Panc1 (cell line): ENCODE measurements around the gene FN1. TPM values are rescaled to one million over a fixed set of nuclear protein-coding genes. Genes with fewer than 3 reads are reported as not detected.

ENCODE experiments used
- ATAC-seq: fragments of 200-7000 bp; cut with Tn5 transposase; 2 replicates; pipeline ENCODE4 v1.9.1; 2020; ENCODE audit warnings: mild to moderate bottlenecking, moderate library complexity
- BruUV-seq: library from RNA; stranded (reverse); fragments of 400-500 nt; replicated peaks from 2 replicates; lab custom pipeline; 2021; lab: Mats Ljungman, UMichigan
- CTCF ChIA-PET: fragments of 300-600 bp; sonication (Branson Sonifier 250); formaldehyde crosslinking; loops from one replicate; lab custom pipeline; 2022; ENCODE audit warnings: antibody characterized with exemption; lab: Charles Lee
- POLR2A ChIA-PET: fragments of 300-600 bp; sonication (Branson Sonifier 250); formaldehyde crosslinking; loops from one replicate; lab custom pipeline; 2022; ENCODE audit warnings: antibody characterized with exemption; lab: Charles Lee
- DNase-seq: peaks from one replicate; pipeline ENCODE4 v3.0.0-alpha.2; 2010; ENCODE audit warnings: low read depth, low spot score
- H3K27ac ChIP-seq: 2 replicates; pipeline ENCODE4 v1.5.1; 2011; ENCODE audit warnings: mild to moderate bottlenecking, low read length, inconsistent platforms
- H3K27me3 ChIP-seq: fragments of 200-500 bp; sonication (Bioruptor generic); 2 replicates; pipeline ENCODE4 v1.6.0; 2014; ENCODE audit warnings: low read length, inconsistent platforms; ENCODE audit not compliant: control insufficient read depth, insufficient read depth
- H3K36me3 ChIP-seq: fragments of 200-500 bp; sonication (Bioruptor generic); 2 replicates; pipeline ENCODE4 v1.5.1; 2014; ENCODE audit warnings: inconsistent platforms, mild to moderate bottlenecking, low read length, moderate library complexity; ENCODE audit not compliant: control insufficient read depth, insufficient read depth
- H3K4me1 ChIP-seq: 2 replicates; pipeline ENCODE4 v1.5.1; 2011; ENCODE audit warnings: inconsistent platforms, mild to moderate bottlenecking, low read length, moderate library complexity; ENCODE audit not compliant: control insufficient read depth, insufficient read depth
- H3K4me3 ChIP-seq, 2 experiments: 2 replicates each; pipeline ENCODE4 v1.5.1; 2011 to 2012; ENCODE audit warnings: low read depth in 2 of 2, low read length in 2 of 2, mild to moderate bottlenecking in 2 of 2, inconsistent platforms in 1 of 2, moderate library complexity in 1 of 2
- H3K9me3 ChIP-seq: fragments of 200-500 bp; sonication (Bioruptor generic); 2 replicates; pipeline ENCODE4 v1.5.1; 2014; ENCODE audit warnings: low read depth, mild to moderate bottlenecking, inconsistent platforms, low read length, moderate library complexity; ENCODE audit not compliant: control insufficient read depth, insufficient read depth
- CTCF ChIP-seq: fragments of 450-650 bp; IDR thresholded peaks from 2 replicates; pipeline ENCODE4 v1.5.1; 2017; ENCODE audit warnings: mild to moderate bottlenecking
- POLR2AphosphoS5 ChIP-seq: IDR thresholded peaks from 2 replicates; pipeline ENCODE4 v1.6.1; 2012; ENCODE audit warnings: mild to moderate bottlenecking, low read depth, low read length, moderate library complexity
- REST ChIP-seq, 2 experiments: IDR thresholded peaks; 2 replicates each; pipeline ENCODE4 v1.6.1; 2011 to 2012; ENCODE audit warnings: low read depth in 2 of 2, control low read depth in 1 of 2, low read length in 1 of 2, mild to moderate bottlenecking in 1 of 2, moderate library complexity in 1 of 2; ENCODE audit not compliant: insufficient read depth in 1 of 2
- SIN3A ChIP-seq: IDR thresholded peaks from 2 replicates; pipeline ENCODE4 v1.6.1; 2012; ENCODE audit warnings: low read depth, mild to moderate bottlenecking, low read length, moderate library complexity, borderline replicate concordance; ENCODE audit not compliant: insufficient read depth
- TCF7L2 ChIP-seq: IDR thresholded peaks from 2 replicates; pipeline ENCODE4 v1.6.1; 2011; ENCODE audit warnings: mild to moderate bottlenecking, low read depth, low read length, inconsistent platforms
- in situ Hi-C: cut with HindIII; loops from 2 replicates; pipeline ENCODE4 v1.10.0; 2016; ENCODE audit warnings: low sequenced_read_pairs, low pct_unique_long_range_greater_than_20kb
- intact Hi-C: fragments of 100-400 bp; cut with micrococcal nuclease; formaldehyde crosslinking; loops from one replicate; pipeline ENCODE4 v1.10.0; 2022; ENCODE audit not compliant: unreplicated experiment
- total RNA-seq: library from RNA; stranded (reverse); gene quantifications from one replicate; pipeline ENCODE4 v1.2.1, GENCODE V29; 2021; ENCODE audit not compliant: unreplicated experiment

The FN1 gene
- total RNA-seq, 1 experiment from 2014 or later, result 4.2 TPM

- no peaks in the 10 kb centered on the region for H3K9me3 ChIP-seq
- in situ Hi-C loops (no loop called here), intact Hi-C loops (no loop called here)
- no peak for ATAC-seq
- DNase-seq, result no peak
- no peak overlapping the region for H3K27ac ChIP-seq
- POLR2A ChIA-PET, result no interaction called here
- H3K27me3 ChIP-seq, result peaks cover 18% of the 10 kb centered on the region
- no peaks in the 10 kb centered on the region for H3K4me1 ChIP-seq
- H3K4me3 ChIP-seq, result no peak overlapping the region
- H3K36me3 ChIP-seq, result no peaks in the 10 kb centered on the region
- CTCF ChIA-PET, result interaction anchor here (0.6 to 0.7 kb wide), 3 partner anchors 149 to 392 kb away, joined by 5 to 9 read pairs (median 5); no protein-coding TSS in a partner anchor
- BruUV-seq, result no TSS peak
- TF ChIP-seq REST (IDR thresholded peaks at IDR 0.05; ENCODE audit: insufficient read depth in 1 of 2, low read depth in 2 of 2, low read length in 1 of 2) (no peak), CTCF (no peak), TCF7L2 (no peak), POLR2AphosphoS5 (no peak), SIN3A (no peak)
These were observed 6.5 kb upstream of the FN1 start for GRCh38 chr2:215442401-215442787.

DNA sequence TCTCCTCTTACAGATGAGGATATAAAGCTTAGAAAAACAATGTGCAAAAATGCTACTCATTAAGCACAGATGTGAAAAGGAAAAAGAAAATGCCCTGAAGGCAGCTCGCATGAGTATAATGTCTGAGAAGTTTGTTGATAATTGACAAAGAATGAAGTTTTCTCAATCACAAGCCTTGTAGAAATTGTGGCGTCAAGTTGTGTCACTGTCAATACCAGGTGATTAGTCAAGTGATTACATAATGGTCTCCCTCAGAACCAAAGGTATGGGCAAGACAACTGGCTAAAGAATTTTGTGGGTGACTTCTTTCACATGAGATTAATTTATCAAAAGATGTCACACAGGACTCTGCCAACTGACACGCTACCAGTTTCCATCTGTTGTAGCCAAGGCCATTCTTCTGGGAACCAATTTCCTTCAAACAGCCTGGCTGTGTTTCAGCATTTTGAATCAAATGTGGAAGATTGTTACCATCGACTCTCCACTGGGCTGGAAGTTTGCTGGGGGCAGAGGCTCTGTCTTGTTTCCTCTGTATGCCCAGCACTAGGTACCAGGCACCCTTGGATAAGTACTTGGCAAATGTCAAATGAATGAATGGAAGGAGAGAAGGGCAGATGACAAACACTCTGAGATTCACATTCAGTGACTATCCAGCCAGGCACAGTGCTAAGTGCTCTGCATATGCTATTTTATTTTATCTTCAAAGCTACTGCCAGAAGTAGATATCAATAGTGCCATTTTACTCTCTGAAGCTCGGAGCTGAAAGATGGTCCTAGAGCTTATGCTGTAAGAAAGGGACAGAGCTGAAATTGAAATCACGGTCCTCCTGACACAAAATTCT is 5.9 kb upstream of the FN1 start:
- in situ Hi-C loops (no loop called here), intact Hi-C loops (no loop called here)
- H3K9me3 ChIP-seq, result no peaks in the 10 kb centered on the region
- no peak for ATAC-seq
- no peaks in the 10 kb centered on the region for H3K36me3 ChIP-seq
- H3K27me3 ChIP-seq, result peaks cover 24% of the 10 kb centered on the region
- H3K27ac ChIP-seq, result no peak overlapping the region
- H3K4me1 ChIP-seq, result no peaks in the 10 kb centered on the region; the same call in 1 of the 2 replicates
- no peak overlapping the region for H3K4me3 ChIP-seq
- CTCF ChIA-PET, result interaction anchor here (0.7 kb wide), 2 partner anchors 148 to 181 kb away, joined by 5 read pairs; no protein-coding TSS in a partner anchor
- TF ChIP-seq TCF7L2, result no peak
- TF ChIP-seq POLR2AphosphoS5, result no peak
- TF ChIP-seq CTCF, result no peak
- no peak for TF ChIP-seq REST (IDR thresholded peaks at IDR 0.05; ENCODE audit: insufficient read depth in 1 of 2, low read depth in 2 of 2, low read length in 1 of 2)
- TF ChIP-seq SIN3A, result no peak
- BruUV-seq, result no TSS peak
- POLR2A ChIA-PET, result no interaction called here
- no peak for DNase-seq
